K562 (cell line): ENCODE results near the gene LENG8. TPM values are rescaled to one million over a fixed set of nuclear protein-coding genes. Genes with fewer than 3 reads are reported as not detected.
A peak's percentile ranks its signal among the peaks of the same experiment; 100 is the strongest.

Source experiments
- HNRNPL ChIP-seq: fragments of 200-400 bp; formaldehyde crosslinking; IDR thresholded peaks from 2 replicates; pipeline ENCODE4 v1.6.1; 2017; ENCODE audit warnings: low read depth, mild to moderate bottlenecking, low read length
- NFYB ChIP-seq: IDR thresholded peaks from 2 replicates; pipeline ENCODE4 v1.6.1; 2011; ENCODE audit warnings: mild to moderate bottlenecking, moderate library complexity; ENCODE audit not compliant: insufficient read length; ENCODE audit errors: extremely low read depth
- PCBP1 ChIP-seq: fragments of 200-400 bp; formaldehyde crosslinking; IDR thresholded peaks from 2 replicates; pipeline ENCODE4 v1.6.1; 2018; ENCODE audit warnings: mild to moderate bottlenecking, low read depth, low read length; ENCODE audit not compliant: poor library complexity, severe bottlenecking
- POLR2AphosphoS5 ChIP-seq: IDR thresholded peaks from 2 replicates; pipeline ENCODE4 v1.6.1; 2011; ENCODE audit warnings: mild to moderate bottlenecking, low read depth, low read length, moderate library complexity; ENCODE audit not compliant: control insufficient read depth, insufficient read depth
- RBFOX2 ChIP-seq: fragments of 200-400 bp; formaldehyde crosslinking; IDR thresholded peaks from 2 replicates; pipeline ENCODE4 v1.6.1; 2017; ENCODE audit warnings: low read depth, mild to moderate bottlenecking, low read length, moderate library complexity
- RFX5 ChIP-seq: IDR thresholded peaks from 2 replicates; pipeline ENCODE4 v1.6.1; 2011; ENCODE audit warnings: low read depth, mild to moderate bottlenecking, improper control_type of control experiment, low read length
- SUPT5H ChIP-seq: fragments of 450-650 bp; IDR thresholded peaks from 2 replicates; pipeline ENCODE4 v1.6.1; 2016
- ZFP36 ChIP-seq: fragments of 150-350 bp; IDR thresholded peaks from 2 replicates; pipeline ENCODE4 v1.6.1; 2018; ENCODE audit warnings: low read length, low read depth; ENCODE audit not compliant: partially characterized antibody
- ZNF408 ChIP-seq: fragments of 250-450 bp; sonication (Bioruptor Pico); IDR thresholded peaks from 2 replicates; pipeline ENCODE4 v1.4.0; 2020; ENCODE audit warnings: low read depth, mild to moderate bottlenecking, moderate library complexity
- ZNF431 ChIP-seq: sonication (generic); formaldehyde crosslinking; IDR thresholded peaks from 2 replicates; pipeline ENCODE4 v1.8.0; 2022; ENCODE audit warnings: mild to moderate bottlenecking, missing genetic modification reagents
- polyA plus RNA-seq, 8 experiments: library from polyadenylated mRNA; depleted of rRNA in 4 of 8; stranded (reverse) in 5 of 8; unstranded in 3 of 8; fragments of >200 nt; fragmentation: Nextera tagmentation in 2 of 8; fragmentation: Illumina TruSeq in 1 of 8; extraction: Ambion mirVana in 2 of 8; extraction: Trizol in 1 of 8; gene quantifications; 2 replicates each; pipeline versions ENCODE4 v1.2.1 to v1.2.3, GENCODE V29; 2011 to 2014; ENCODE audit warnings: inconsistent platforms in 1 of 8, missing spikeins in 1 of 8
- total RNA-seq, 7 experiments: library from RNA; depleted of rRNA in 6 of 7; stranded (reverse); fragments of >200 nt in 6 of 7; fragmentation: Illumina TruSeq in 2 of 7; extraction: Trizol in 2 of 7; gene quantifications; 2 replicates each; pipeline versions ENCODE4 v1.2.1 to v1.2.3, GENCODE V29; 2011 to 2021; ENCODE audit warnings: low replicate concordance in 1 of 7
- TF ChIP-seq, protein P1 (sequence below), 2 experiments: fragments of 250-450 bp in 1 of 2; fragments of 450-650 bp in 1 of 2; sonication (Bioruptor Pico) in 1 of 2; IDR thresholded peaks; 2 replicates each; pipeline versions ENCODE4 v1.6.1 to v1.8.0; 2016 to 2021; ENCODE audit warnings: mild to moderate bottlenecking in 2 of 2, moderate library complexity in 2 of 2, missing compliant biosample characterization in 1 of 2, missing genetic modification characterization in 1 of 2
- TF ChIP-seq, protein P2 (sequence below): fragments of 450-650 bp; formaldehyde crosslinking; conservative IDR thresholded peaks from 2 replicates; pipeline ENCODE4 v1.4.0; 2022; ENCODE audit warnings: mild to moderate bottlenecking, missing genetic modification characterization
- TF ChIP-seq, protein P3 (sequence below), 2 experiments: fragments of 450-650 bp; IDR thresholded peaks; 2 replicates each; pipeline ENCODE4 v1.6.1; 2018; ENCODE audit warnings: mild to moderate bottlenecking in 2 of 2, low read depth in 1 of 2; ENCODE audit not compliant: partially characterized antibody in 2 of 2
- TF ChIP-seq, protein P4 (sequence below): sonication (generic); formaldehyde crosslinking; IDR thresholded peaks from 2 replicates; pipeline ENCODE4 v1.8.1; 2023; ENCODE audit warnings: mild to moderate bottlenecking, missing genetic modification reagents

The LENG8 gene
- total and polyA plus RNA-seq, 9 of the 15 experiments (the other 6 are each of a cell fraction or from before 2014, with no cell fraction given) = 0.74 to 146 (median 28.1) TPM

DNA sequence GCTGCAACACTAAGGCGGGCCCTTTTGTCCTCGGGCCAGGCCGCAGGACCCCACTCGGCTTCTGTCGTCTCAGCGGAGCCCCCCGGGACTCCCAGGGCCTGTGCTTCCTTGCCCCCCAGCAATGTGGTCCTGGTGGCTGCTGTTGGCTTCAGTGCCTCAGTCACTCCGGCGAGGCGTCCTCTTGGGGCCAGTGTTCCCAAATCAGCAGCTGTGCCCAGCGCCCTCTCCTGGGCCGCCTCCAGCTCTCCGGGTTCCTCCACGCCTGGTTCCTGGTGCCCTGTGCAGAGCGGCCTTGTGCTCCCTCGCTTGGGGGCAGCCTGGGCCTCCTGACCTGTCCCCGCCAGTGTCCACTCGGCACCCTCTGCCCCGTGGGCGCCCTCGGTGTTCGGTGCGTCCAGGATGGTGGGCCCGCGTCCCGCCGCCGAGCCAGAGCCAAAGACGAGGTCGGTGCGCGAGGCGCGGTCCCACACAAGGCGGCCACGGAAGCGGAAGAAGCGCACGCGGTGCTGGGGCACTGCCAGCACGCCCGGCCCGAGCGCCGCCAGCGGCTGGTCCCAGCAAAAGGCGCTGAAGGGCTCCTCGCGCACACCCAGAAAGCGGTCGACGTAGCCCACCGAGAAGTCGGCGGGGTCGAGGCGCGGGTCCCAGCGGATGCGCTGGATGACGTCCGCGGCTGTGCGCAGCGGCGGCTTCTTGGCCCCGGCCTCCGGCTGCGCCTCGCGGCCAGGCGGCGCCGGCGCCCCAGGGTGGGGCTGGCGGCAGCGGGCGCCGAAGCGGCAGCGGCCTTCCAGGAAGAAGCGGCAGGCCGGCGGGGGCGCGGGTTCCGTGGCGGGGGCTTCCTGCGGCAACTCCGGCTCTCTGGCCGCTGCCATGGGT, 13.9 kb downstream of the LENG8 start (continued):
- TF ChIP-seq NFYB = no peak
- TF ChIP-seq, protein P1, sequence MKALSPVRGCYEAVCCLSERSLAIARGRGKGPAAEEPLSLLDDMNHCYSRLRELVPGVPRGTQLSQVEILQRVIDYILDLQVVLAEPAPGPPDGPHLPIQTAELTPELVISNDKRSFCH (CRISPR knock-in tag; IDR thresholded peaks at IDR 0.05) = no peak
- TF ChIP-seq, protein P1 (tag; IDR thresholded peaks at IDR 0.05) = 0 out of 2 replicates have a peak, but pooled peaks have one; percentile 25
- peak; percentile 71; the same call in 1 of the 2 replicates for TF ChIP-seq ZNF431 (CRISPR knock-in tag)
- no peak for TF ChIP-seq ZFP36
- TF ChIP-seq PCBP1 = no peak
- TF ChIP-seq HNRNPL = peak; percentile 54
- TF ChIP-seq POLR2AphosphoS5 = 0 out of 2 replicates have a peak, but pooled peaks have one; percentile 3
- TF ChIP-seq RFX5 = no peak
- TF ChIP-seq, protein P2, sequence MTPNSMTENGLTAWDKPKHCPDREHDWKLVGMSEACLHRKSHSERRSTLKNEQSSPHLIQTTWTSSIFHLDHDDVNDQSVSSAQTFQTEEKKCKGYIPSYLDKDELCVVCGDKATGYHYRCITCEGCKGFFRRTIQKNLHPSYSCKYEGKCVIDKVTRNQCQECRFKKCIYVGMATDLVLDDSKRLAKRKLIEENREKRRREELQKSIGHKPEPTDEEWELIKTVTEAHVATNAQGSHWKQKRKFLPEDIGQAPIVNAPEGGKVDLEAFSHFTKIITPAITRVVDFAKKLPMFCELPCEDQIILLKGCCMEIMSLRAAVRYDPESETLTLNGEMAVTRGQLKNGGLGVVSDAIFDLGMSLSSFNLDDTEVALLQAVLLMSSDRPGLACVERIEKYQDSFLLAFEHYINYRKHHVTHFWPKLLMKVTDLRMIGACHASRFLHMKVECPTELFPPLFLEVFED = 0 out of 2 replicates have a peak, but pooled peaks have one; percentile 1
- peak; percentile 71 for TF ChIP-seq RBFOX2
- TF ChIP-seq, protein P3, sequence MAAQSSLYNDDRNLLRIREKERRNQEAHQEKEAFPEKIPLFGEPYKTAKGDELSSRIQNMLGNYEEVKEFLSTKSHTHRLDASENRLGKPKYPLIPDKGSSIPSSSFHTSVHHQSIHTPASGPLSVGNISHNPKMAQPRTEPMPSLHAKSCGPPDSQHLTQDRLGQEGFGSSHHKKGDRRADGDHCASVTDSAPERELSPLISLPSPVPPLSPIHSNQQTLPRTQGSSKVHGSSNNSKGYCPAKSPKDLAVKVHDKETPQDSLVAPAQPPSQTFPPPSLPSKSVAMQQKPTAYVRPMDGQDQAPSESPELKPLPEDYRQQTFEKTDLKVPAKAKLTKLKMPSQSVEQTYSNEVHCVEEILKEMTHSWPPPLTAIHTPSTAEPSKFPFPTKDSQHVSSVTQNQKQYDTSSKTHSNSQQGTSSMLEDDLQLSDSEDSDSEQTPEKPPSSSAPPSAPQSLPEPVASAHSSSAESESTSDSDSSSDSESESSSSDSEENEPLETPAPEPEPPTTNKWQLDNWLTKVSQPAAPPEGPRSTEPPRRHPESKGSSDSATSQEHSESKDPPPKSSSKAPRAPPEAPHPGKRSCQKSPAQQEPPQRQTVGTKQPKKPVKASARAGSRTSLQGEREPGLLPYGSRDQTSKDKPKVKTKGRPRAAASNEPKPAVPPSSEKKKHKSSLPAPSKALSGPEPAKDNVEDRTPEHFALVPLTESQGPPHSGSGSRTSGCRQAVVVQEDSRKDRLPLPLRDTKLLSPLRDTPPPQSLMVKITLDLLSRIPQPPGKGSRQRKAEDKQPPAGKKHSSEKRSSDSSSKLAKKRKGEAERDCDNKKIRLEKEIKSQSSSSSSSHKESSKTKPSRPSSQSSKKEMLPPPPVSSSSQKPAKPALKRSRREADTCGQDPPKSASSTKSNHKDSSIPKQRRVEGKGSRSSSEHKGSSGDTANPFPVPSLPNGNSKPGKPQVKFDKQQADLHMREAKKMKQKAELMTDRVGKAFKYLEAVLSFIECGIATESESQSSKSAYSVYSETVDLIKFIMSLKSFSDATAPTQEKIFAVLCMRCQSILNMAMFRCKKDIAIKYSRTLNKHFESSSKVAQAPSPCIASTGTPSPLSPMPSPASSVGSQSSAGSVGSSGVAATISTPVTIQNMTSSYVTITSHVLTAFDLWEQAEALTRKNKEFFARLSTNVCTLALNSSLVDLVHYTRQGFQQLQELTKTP (IDR thresholded peaks at IDR 0.05; ENCODE audit: low read depth in 1 of 2, partially characterized antibody in 2 of 2) = no peak
- TF ChIP-seq, protein P4, sequence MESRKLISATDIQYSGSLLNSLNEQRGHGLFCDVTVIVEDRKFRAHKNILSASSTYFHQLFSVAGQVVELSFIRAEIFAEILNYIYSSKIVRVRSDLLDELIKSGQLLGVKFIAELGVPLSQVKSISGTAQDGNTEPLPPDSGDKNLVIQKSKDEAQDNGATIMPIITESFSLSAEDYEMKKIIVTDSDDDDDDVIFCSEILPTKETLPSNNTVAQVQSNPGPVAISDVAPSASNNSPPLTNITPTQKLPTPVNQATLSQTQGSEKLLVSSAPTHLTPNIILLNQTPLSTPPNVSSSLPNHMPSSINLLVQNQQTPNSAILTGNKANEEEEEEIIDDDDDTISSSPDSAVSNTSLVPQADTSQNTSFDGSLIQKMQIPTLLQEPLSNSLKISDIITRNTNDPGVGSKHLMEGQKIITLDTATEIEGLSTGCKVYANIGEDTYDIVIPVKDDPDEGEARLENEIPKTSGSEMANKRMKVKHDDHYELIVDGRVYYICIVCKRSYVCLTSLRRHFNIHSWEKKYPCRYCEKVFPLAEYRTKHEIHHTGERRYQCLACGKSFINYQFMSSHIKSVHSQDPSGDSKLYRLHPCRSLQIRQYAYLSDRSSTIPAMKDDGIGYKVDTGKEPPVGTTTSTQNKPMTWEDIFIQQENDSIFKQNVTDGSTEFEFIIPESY (CRISPR knock-in tag) = peak; percentile 99
- TF ChIP-seq SUPT5H = peak; percentile 79
- no peak for TF ChIP-seq ZNF408 (CRISPR knock-in tag)
